ENCODE results near the gene RAI1.

RAI1 gene

GRCh38 chr17:17768424-17769088, 87.3 kb downstream of the RAI1 start:
- DNase-seq: no peak

GRCh38 chr17:17769869-17770631, 88.8 kb downstream of the RAI1 start:
- no peak for DNase-seq

- no peak for DNase-seq
Observed at GRCh38 chr17:17770632-17771044, 89.4 kb downstream of the RAI1 start.

GRCh38 chr17:17771498-17772201, 90.4 kb downstream of the RAI1 start:
- DNase-seq: no peak

- no peak for DNase-seq
Observed at GRCh38 chr17:17772231-17772630, 91.0 kb downstream of the RAI1 start.

- DNase-seq: peak; percentile 32
Observed at GRCh38 chr17:17774009-17774881, 93.0 kb downstream of the RAI1 start.

GRCh38 chr17:17776889-17777288, 95.6 kb downstream of the RAI1 start:
- no peak for DNase-seq

GRCh38 chr17:17778308-17779014, 97.2 kb downstream of the RAI1 start:
- DNase-seq: peak; percentile 43

- DNase-seq: no peak
Observed at GRCh38 chr17:17779015-17779611, 97.9 kb downstream of the RAI1 start.

- peak; percentile 60 for DNase-seq
Observed at GRCh38 chr17:17780922-17781590, 99.8 kb downstream of the RAI1 start.

- DNase-seq: peak; percentile 81
Observed at GRCh38 chr17:17781591-17782496, 100.6 kb downstream of the RAI1 start.

- DNase-seq: no peak
Observed at GRCh38 chr17:17782523-17783115, 101.4 kb downstream of the RAI1 start.

GRCh38 chr17:17783116-17783824, 102.0 kb downstream of the RAI1 start:
- DNase-seq: peak; percentile 72

- DNase-seq: peak; percentile 72
Observed at GRCh38 chr17:17783825-17784656, 102.8 kb downstream of the RAI1 start.

- DNase-seq: no peak
Observed at GRCh38 chr17:17784657-17785267, 103.5 kb downstream of the RAI1 start.

- DNase-seq: peak; percentile 39
Observed at GRCh38 chr17:17785407-17785806, 104.1 kb downstream of the RAI1 start.

- DNase-seq: no peak
Observed at GRCh38 chr17:17786998-17787397, 105.7 kb downstream of the RAI1 start.
